ENCODE data around the gene TH. TPM values are rescaled to one million over a fixed set of nuclear protein-coding genes. Genes with fewer than 3 reads are reported as not detected.

TH gene
- total RNA-seq, 2 donors from 2014 or later: not detected

DNA sequence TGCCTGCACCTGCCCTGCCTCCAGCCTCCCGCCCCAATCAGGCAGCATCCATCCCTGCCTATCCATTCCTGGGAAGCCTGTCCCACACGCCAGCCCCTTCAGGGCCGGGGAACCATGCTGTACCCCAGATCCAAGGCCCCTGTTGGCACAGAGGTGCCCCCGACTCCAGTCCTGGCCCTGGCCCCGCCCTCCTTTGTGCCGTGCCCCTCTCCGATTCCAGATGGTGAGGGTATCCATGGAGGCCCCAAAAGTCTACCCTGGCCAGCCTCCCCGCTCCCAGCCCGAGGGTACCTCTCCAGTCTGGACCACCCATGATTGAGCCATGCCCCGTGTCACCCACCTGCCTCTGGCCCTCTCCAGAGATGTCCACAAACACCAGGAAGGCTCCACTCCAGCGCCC, 2.7 kb upstream of the TH start:
- Mint-ChIP-seq H3K4me3 (no peak overlapping the region), H3K27ac (no peak overlapping the region), H3K36me3 (ENCODE audit: low read depth) (no peaks in the 10 kb centered on the region), H3K27me3 (no peaks in the 10 kb centered on the region), H3K4me1 (peaks cover 2% of the 10 kb centered on the region)
- no peak for DNase-seq
- ATAC-seq: no peak
- no peaks in the 10 kb centered on the region for H3K9me3 ChIP-seq (ENCODE audit: control insufficient read depth, low read length, poor library complexity, severe bottlenecking)

DNA sequence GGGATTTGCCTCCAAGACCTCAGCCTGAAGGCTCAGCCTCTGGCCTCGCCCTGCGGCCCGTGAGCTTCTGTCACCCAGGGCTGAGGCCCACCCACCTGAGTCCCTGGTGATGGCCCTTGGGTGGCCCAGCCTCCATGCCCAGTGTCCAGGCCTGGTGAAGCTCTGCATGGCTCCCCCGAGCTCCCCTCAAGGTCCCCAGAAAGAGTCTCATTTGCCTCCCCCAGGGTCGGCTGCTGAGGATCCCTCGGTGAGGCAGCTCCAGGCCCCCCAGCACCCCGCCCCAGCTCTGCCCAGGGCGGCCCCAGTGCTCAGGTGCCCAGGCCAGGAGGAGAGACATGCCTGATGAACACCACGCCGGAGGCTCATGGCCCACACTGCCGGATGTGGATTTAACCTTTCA, 2.1 kb upstream of the TH start:
- H3K36me3 Mint-ChIP-seq (ENCODE audit: low read depth): no peaks in the 10 kb centered on the region
- no peaks in the 10 kb centered on the region for H3K9me3 ChIP-seq (ENCODE audit: control insufficient read depth, low read length, poor library complexity, severe bottlenecking)
- no peak for DNase-seq
- H3K4me1 Mint-ChIP-seq: peaks cover 2% of the 10 kb centered on the region
- H3K27me3 Mint-ChIP-seq: no peaks in the 10 kb centered on the region
- ATAC-seq: no peak
- no peak overlapping the region for H3K4me3 Mint-ChIP-seq
- peak overlapping the region; percentile 68 for H3K27ac Mint-ChIP-seq

DNA sequence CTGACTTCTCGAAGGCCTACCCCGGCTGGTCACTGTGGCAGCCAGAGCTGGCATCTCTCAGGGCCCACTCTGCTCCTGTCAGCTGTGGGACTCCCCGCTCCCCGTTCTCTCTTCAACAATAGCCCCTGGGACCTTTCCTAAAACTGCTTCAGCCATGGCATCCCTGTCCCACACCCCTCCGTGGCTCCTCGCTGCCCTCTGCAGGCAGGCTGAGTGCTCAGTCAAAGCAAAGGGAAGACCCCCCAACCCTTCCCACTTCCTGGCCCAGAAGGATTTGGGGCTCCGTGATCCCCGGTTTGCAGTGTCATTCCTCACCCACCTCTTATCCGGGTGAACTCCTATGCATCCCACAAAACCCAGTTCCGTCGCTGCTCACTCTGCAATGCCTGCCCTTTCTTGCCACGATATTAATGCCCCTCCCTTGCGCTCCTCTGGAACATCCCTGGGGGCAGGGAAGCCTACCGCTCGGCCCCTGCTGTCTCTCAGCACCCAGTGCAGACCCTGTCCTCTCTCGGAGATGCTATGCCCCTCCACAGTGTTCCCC, 1.6 kb upstream of the TH start:
- no peaks in the 10 kb centered on the region for H3K27me3 Mint-ChIP-seq
- H3K4me1 Mint-ChIP-seq: peaks cover 2% of the 10 kb centered on the region
- H3K4me3 Mint-ChIP-seq: no peak overlapping the region
- H3K9me3 ChIP-seq (ENCODE audit: control insufficient read depth, low read length, poor library complexity, severe bottlenecking): no peaks in the 10 kb centered on the region
- H3K27ac Mint-ChIP-seq: peak overlapping the region; percentile 68
- ATAC-seq (no peak), DNase-seq (no peak)
- no peaks in the 10 kb centered on the region for H3K36me3 Mint-ChIP-seq (ENCODE audit: low read depth)

DNA sequence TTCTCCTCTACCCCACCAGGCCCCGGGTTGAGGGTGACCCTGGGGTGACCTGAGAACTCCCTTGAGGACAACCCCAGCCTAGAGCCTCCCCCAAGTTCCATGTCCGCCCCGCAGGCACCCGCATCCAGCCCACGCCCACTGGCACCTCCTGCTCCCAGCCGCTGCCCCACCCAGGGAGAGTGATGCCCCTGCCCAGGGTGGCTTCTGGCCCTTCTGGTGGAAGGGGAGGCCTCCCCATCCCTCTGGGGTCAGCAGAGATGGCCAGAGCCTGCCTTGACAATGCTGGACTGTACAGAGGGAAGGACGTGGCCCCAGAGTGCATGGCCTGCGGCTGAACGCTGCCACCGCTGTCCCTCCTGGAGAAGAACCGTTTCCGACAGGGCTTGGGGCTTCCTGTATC, 1.1 kb upstream of the TH start:
- Mint-ChIP-seq H3K4me1 (peaks cover 2% of the 10 kb centered on the region), H3K27ac (no peak overlapping the region), H3K27me3 (no peaks in the 10 kb centered on the region), H3K4me3 (no peak overlapping the region), H3K36me3 (ENCODE audit: low read depth) (no peaks in the 10 kb centered on the region)
- no peaks in the 10 kb centered on the region for H3K9me3 ChIP-seq (ENCODE audit: control insufficient read depth, low read length, poor library complexity, severe bottlenecking)
- ATAC-seq (no peak), DNase-seq (no peak)

DNA sequence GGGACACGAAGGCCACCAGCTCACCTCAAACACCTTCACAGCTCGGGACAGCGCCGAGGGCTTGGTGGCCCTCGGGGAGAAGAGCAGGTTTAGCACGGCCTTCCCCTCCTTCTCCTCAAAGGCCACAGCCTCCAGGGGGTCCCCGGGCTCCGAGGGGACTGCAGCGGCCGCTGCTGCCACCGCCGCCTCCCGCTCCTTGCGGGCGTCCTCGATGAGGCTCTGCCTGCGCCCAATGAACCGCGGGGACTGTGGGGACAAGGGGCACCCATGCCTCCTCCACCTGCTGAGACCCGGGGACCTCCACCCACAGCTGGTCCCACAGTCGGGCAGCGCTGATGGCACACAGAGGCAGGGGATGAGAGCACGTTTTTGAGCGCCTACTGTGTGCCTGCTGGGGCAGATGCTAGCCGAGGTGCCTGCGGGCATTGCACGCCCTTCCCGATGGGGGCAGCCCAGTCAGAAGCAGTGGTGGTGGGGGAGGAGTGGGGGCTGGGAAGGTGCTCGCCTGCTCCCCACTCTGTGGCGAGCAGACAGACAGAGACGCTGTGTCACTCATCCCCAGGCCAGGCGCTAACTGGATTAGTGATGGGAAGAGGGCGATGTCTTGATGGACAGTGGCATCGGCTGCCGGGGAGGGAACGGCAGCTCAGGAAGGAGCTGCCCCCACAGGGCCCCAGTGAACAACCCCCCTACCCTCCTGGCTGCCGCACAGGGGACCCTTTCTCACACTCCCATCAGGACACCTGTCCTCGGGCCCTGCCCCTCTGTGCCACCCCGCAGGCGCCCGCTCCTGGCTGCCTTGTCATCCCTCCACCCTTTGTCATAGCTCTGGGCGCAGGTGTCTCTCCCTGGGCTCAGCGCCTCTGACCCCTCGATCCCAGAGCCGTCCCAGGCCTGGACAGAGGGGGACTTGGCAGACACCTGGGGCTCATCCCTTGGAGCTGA, 1.7 kb downstream of the TH start:
- DNase-seq: no peak
- Mint-ChIP-seq H3K4me1 (peaks cover 2% of the 10 kb centered on the region), H3K27ac (no peak overlapping the region), H3K27me3 (no peaks in the 10 kb centered on the region), H3K36me3 (ENCODE audit: low read depth) (no peaks in the 10 kb centered on the region), H3K4me3 (no peak overlapping the region)
- ATAC-seq: no peak
- no peaks in the 10 kb centered on the region for H3K9me3 ChIP-seq (ENCODE audit: control insufficient read depth, low read length, poor library complexity, severe bottlenecking)

DNA sequence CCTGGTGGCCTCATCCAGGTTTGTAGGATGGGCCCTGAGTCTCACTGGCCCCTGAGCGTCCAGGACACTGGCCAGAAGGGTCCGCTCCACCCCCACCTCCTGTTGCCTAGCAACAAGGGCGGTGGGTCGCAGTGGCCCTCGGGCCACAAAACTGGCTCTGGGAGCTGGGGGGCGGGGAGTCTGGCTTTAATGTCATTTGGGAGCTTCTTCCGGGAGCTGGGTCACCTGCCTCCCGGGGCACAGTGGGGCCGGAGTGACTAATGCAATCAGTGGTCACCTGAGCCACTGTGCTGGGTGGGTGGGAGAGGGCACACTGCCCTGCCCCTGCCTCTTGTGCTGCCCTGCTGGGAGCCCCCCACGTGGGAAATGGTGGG, 2.6 kb downstream of the TH start:
- peaks cover 2% of the 10 kb centered on the region for H3K4me1 Mint-ChIP-seq
- H3K36me3 Mint-ChIP-seq (ENCODE audit: low read depth): no peaks in the 10 kb centered on the region
- no peak overlapping the region for H3K4me3 Mint-ChIP-seq
- no peaks in the 10 kb centered on the region for H3K9me3 ChIP-seq (ENCODE audit: control insufficient read depth, low read length, poor library complexity, severe bottlenecking)
- H3K27me3 Mint-ChIP-seq: no peaks in the 10 kb centered on the region
- DNase-seq (no peak), ATAC-seq (no peak)
- no peak overlapping the region for H3K27ac Mint-ChIP-seq

DNA sequence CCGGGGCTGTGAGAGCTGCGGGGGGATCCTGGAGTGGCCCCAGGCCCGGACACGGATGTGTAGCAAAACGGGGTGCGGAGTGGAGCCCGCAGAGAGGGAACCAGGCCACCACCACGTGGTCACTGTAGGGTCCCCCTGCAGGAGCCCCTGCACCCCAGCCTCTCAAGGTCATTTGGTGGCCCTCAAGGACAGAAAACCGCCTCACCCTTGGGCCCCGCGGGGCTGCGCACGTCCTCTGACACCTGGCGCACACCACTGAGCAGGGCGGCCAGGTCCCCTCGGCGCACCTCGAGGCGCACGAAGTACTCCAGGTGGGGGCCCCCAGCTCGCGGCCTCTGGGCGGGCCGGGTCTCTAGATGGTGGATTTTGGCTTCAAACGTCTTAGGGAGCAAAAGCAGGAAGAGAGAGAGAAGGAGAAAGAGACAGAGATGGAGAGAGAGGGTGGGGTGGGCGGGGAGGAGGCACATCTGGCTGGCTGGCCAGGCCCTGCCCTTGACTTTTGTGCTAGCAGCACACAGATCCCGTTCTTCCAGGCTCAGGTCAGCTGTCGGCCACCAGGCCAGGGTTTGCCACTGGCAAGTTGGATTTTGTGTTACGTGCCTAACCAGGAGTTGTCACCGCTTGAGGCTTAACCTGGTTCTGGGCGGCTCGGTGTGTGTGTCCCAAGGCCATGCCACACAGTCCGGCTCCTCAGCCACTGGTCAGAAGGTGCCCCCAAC, 3.2 kb downstream of the TH start:
- Mint-ChIP-seq H3K4me1 (peaks cover 2% of the 10 kb centered on the region), H3K36me3 (ENCODE audit: low read depth) (no peaks in the 10 kb centered on the region), H3K4me3 (no peak overlapping the region), H3K27ac (no peak overlapping the region), H3K27me3 (no peaks in the 10 kb centered on the region)
- H3K9me3 ChIP-seq (ENCODE audit: control insufficient read depth, low read length, poor library complexity, severe bottlenecking): no peaks in the 10 kb centered on the region
- no peak for ATAC-seq
- DNase-seq: no peak

DNA sequence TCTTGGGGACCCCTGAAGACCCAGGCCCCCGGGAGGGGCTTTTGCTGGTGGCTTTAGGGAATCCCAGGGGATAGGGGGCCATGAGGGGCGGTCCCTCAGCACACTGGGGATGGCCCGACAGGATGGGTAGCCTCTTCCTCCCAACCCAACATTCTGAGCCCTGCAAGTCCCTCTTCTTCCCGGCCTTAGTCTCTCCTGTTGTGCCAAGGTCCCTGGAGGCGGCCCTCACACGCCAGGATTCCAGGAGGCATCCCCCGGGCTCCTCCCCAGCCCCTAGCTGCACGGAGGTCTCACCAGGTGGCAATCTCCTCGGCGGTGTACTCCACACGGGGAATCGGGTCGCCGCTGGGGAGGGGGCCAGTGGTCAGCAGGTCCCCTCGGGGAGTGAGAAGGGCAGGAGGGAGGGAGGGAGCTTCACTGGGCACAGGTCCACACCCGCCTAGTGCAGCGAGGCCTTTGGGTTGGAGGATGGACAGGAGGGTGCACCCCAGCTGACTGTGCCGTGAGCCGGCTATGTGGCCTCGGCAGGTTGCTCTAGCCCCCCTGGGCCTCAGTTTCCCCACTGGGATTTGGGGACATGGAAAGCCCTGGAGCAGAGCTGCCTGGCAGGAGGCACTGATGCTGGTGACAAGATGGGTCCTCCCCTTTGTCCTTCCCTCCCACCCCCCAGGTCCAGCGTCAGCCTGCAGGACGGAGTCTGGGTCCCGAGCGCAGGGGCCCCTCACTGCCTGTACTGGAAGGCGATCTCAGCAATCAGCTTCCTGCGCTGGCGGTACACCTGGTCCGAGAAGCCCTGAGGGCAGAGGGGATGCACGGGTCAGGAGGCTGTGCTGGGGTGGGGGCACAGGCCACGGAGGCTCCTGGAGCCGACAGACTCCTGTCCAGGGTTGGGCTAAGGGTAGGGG, 4.2 kb downstream of the TH start:
- Mint-ChIP-seq H3K36me3 (ENCODE audit: low read depth) (no peaks in the 10 kb centered on the region), H3K27me3 (no peaks in the 10 kb centered on the region), H3K4me3 (no peak overlapping the region), H3K4me1 (no peaks in the 10 kb centered on the region), H3K27ac (no peak overlapping the region)
- ATAC-seq (no peak), DNase-seq (no peak)
- no peaks in the 10 kb centered on the region for H3K9me3 ChIP-seq (ENCODE audit: control insufficient read depth, low read length, poor library complexity, severe bottlenecking)

DNA sequence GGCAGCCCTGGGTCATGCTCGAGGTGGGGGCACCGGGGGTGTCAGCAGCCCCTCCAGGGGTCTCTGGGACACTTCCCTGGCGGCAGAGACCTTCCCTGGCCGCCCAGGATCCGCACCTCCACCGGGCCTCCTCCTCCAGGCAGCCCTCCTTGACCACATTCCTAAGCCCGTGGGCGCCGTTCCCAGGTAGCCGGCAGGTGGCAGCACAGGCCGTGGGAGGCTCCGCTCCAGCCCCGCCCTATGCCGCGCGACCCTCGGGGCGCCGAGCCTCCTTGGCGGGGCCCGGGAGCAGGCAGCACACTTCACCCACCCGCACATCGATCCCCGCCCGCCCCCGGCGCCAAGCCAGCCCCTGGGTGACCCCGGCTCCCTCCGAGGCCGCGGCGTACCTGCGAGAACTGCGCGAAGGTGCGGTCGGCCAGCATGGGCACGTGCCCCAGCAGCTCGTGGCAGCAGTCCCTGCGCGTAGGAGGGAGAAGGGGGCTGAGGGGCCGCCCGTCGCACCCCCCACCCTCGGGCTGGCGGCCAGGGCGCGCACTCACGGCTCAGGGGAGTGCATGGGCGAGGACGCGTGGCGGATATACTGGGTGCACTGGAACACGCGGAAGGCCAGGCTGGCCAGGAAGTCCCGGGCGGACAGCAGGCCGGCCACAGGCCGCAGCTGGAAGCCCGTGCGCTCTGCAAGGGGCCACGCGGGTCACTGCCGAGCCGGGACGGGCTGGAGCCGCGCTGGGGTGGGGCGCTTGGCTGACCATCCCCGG, 5.3 kb downstream of the TH start:
- H3K9me3 ChIP-seq (ENCODE audit: control insufficient read depth, low read length, poor library complexity, severe bottlenecking): no peaks in the 10 kb centered on the region
- H3K27ac Mint-ChIP-seq: no peak overlapping the region
- no peaks in the 10 kb centered on the region for H3K36me3 Mint-ChIP-seq (ENCODE audit: low read depth)
- peak; percentile 65 for ATAC-seq
- no peaks in the 10 kb centered on the region for H3K27me3 Mint-ChIP-seq
- no peaks in the 10 kb centered on the region for H3K4me1 Mint-ChIP-seq
- peak in 1 of 3 donors; percentile 28 for DNase-seq
- no peak overlapping the region for H3K4me3 Mint-ChIP-seq

DNA sequence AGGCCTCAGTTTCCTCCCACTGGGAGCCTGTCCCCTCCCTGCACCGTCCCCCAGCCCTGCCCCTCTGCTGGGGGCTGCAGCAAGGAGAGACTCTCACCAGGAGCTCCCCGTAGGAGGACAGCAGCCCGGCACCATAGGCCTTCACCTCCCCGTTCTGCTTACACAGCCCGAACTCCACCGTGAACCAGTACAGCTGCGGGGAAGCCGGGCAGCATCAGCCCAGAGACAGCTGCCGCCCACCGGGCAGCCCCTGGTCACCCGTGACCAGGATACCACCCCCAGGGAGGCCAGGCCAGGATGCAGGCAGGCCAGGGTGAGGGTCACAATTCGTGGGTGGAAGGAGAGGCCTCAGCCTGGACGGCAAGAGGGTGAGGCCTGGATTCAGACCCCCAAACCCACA, 6.0 kb downstream of the TH start:
- Mint-ChIP-seq H3K27ac (no peak overlapping the region), H3K4me1 (no peaks in the 10 kb centered on the region), H3K4me3 (no peak overlapping the region), H3K27me3 (no peaks in the 10 kb centered on the region), H3K36me3 (ENCODE audit: low read depth) (no peaks in the 10 kb centered on the region)
- ATAC-seq (no peak), DNase-seq (no peak)
- H3K9me3 ChIP-seq (ENCODE audit: control insufficient read depth, low read length, poor library complexity, severe bottlenecking): no peaks in the 10 kb centered on the region

DNA sequence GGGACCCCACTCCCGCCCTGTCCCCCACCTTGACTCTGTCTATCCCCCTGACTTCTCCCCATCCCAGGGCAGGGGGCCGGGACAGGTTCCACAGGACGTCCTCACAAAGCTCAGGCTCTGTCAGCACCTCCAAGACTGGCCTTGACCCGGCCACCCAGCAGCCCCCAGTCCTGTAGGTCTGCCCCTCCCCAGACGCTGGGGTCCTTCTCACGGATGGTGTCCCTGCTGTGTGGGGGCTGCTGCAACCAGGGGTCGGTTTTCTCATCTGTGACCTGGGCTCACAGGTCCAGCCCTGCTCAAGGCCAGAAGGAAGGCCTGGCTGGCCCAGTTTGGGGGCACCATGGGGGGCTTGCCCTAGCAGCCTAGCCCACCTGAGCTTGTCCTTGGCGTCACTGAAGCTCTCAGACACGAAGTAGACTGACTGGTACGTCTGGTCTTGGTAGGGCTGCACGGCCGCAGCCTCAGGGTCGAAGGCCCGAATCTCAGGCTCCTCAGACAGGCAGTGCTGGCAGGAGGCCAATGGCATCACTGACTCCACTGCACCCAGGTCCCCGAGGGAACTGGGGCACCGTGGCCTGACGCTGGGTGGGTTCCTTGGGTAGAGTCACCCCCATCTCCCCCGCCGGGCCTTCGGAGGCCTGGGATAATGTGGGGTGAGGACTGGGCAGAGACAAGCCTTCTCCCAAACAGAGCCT, 6.6 kb downstream of the TH start:
- no peaks in the 10 kb centered on the region for H3K36me3 Mint-ChIP-seq (ENCODE audit: low read depth)
- no peak for DNase-seq

DNA sequence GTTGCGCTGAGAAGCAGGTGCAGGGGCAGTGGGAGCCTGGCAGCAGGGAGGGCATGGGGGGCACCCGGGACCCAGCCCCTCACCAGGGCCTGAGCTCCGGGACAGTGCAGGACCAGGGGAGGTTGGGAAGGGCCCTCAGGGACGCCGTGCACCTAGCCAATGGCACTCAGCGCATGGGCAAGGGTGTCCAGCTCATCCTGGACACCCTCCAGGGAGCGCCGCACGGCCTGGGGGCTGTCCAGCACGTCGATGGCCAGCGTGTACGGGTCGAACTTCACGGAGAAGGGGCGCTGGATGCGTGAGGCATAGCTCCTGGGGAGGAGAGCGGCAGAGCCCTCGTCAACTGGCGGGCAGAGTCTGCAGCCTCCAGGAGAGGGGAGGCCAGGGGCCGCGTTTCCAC, 7.5 kb downstream of the TH start:
- H3K27me3 Mint-ChIP-seq: no peaks in the 10 kb centered on the region
- no peak overlapping the region for H3K27ac Mint-ChIP-seq
- H3K4me3 Mint-ChIP-seq: no peak overlapping the region
- H3K9me3 ChIP-seq (ENCODE audit: control insufficient read depth, low read length, poor library complexity, severe bottlenecking): no peaks in the 10 kb centered on the region
- DNase-seq: no peak
- no peaks in the 10 kb centered on the region for H3K36me3 Mint-ChIP-seq (ENCODE audit: low read depth)
- H3K4me1 Mint-ChIP-seq: no peaks in the 10 kb centered on the region
- no peak for ATAC-seq

More for the DNA sequence above, 6.6 kb downstream of the TH start:
- Mint-ChIP-seq H3K4me3 (no peak overlapping the region), H3K27ac (no peak overlapping the region), H3K4me1 (no peaks in the 10 kb centered on the region), H3K27me3 (no peaks in the 10 kb centered on the region)
- H3K9me3 ChIP-seq (ENCODE audit: control insufficient read depth, low read length, poor library complexity, severe bottlenecking): no peaks in the 10 kb centered on the region
- no peak for ATAC-seq
